Right lobe of liver (tissue), 4 donors: Measurements from ENCODE around the gene ACBD6.

Experiments used
- CTCF ChIP-seq, 4 donors: fragments of 200-600 bp in 3 of 4; fragments of 450-650 bp in 1 of 4; IDR thresholded peaks; one replicate each; pipeline versions ENCODE4 v1.5.1 to v1.8.0; 2016 to 2022; ENCODE audit warnings: antibody characterized with exemption in 4 of 4, mild to moderate bottlenecking in 2 of 4
- POLR2A ChIP-seq: fragments of 450-650 bp; IDR thresholded peaks from one replicate; pipeline ENCODE4 v1.6.1; 2017; ENCODE audit warnings: antibody characterized with exemption, mild to moderate bottlenecking
- donor health status: DM: no; HTN: no; CAD: no.
- donor health status: DM: no; HTN: no; CAD: no.
- donor health status: DM: no; HTN: yes; CAD: no.

DNA sequence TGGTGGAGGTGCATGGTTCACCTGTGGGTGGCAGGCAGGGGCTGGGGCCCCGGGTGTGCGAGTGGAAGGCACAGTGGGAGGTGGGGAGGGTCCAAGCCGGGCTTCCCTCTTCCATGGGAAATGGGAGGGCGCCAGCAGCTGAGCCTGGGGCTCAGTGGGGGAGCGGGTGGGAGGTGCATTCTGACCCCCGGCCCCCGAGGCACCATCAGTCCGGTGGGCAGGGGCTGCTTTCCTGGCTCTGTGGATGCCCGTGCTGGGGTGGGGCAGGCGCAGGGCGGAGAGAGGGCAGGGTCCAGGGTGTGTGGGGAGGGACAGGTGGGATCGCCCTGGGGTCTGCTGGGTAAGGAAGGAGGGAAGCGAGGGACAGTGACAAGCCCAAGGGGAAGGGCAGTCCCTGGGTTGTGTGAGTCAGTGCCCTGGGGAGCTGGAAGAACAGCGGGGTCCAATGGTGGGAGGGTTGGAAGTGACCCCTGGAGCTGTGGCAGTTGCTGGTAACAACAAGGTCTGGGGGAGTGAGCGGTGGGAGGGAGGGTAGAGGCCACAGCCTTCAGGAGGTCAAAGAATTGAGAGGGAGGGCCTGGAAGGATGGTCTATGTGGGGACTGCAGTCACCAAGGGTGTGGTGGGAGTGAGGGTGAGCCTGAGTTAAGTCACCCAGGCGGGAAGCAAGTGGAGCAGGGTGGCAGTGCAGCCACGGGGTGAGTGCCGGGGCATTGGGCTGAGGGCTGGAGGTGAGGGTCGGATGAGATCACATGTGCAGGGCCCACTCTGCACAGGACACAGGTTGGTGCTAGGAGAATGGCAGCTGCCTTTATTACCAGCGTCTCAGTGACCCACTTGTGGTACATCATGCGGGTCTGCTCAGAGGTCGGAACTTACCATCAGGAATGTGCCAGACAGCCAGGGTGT lies 242.7 kb downstream of the ACBD6 start:
- TF ChIP-seq CTCF (IDR thresholded peaks at IDR 0.05) (no peak), POLR2A (no peak)
